Lower lobe of right lung (tissue), 2 donors: ENCODE data around the gene FHOD1. TPM values are rescaled to one million over a fixed set of nuclear protein-coding genes. Genes with fewer than 3 reads are reported as not detected.
A peak's percentile ranks its signal among the peaks of the same experiment; 100 is the strongest.

ENCODE experiments used
- ATAC-seq, 2 donors: fragments of 200-7000 bp; cut with Tn5 transposase; one replicate each; pipeline ENCODE4 v1.9.1; 2020 to 2022; ENCODE audit warnings: mild to moderate bottlenecking in 2 of 2, moderate library complexity in 2 of 2
- DNase-seq: peaks from one replicate; pipeline ENCODE4 v3.0.0-alpha.2; 2020
- H3K27ac ChIP-seq: fragments of 200-600 bp; one replicate; pipeline ENCODE4 v1.8.0; 2022
- H3K27me3 ChIP-seq: fragments of 200-600 bp; one replicate; pipeline ENCODE4 v1.8.0; 2022; ENCODE audit warnings: low read depth
- H3K36me3 ChIP-seq: fragments of 200-600 bp; one replicate; pipeline ENCODE4 v1.8.0; 2022; ENCODE audit warnings: mild to moderate bottlenecking
- H3K4me1 ChIP-seq: fragments of 200-600 bp; one replicate; pipeline ENCODE4 v1.8.0; 2022
- H3K4me3 ChIP-seq: fragments of 200-600 bp; one replicate; pipeline ENCODE4 v1.8.0; 2022; ENCODE audit warnings: mild to moderate bottlenecking
- H3K9me3 ChIP-seq: fragments of 200-600 bp; one replicate; pipeline ENCODE4 v1.8.0; 2022
- CTCF ChIP-seq: fragments of 200-600 bp; IDR thresholded peaks from one replicate; pipeline ENCODE4 v1.8.0; 2022; ENCODE audit warnings: antibody characterized with exemption, mild to moderate bottlenecking
- intact Hi-C: fragments of 100-400 bp; cut with DNase I; formaldehyde crosslinking; loops from one replicate; pipeline ENCODE4 v1.11.0; 2022
- total RNA-seq: library from RNA; stranded (reverse); fragmentation: NEBNext Ultra II Directional; extraction: Animal tissue kit (Norgen Biotek cat#: 25700); gene quantifications from one replicate; pipeline ENCODE4 v1.2.1, GENCODE V29; 2021
- donor health status: DM: no; HTN: yes; CAD: no; lungs with severe emphysema.

Gene FHOD1
- total RNA-seq, 1 donor from 2014 or later: 67.7 TPM

- no peak overlapping the region for H3K4me3 ChIP-seq
- H3K27ac ChIP-seq: no peak overlapping the region
- no peaks in the 10 kb centered on the region for H3K27me3 ChIP-seq
- ATAC-seq (no peak), DNase-seq (peak; percentile 1)
- H3K36me3 ChIP-seq: peaks cover 12% of the 10 kb centered on the region
- peaks cover 13% of the 10 kb centered on the region for H3K4me1 ChIP-seq
- intact Hi-C loops: no loop called here
- no peak for TF ChIP-seq CTCF
- no peaks in the 10 kb centered on the region for H3K9me3 ChIP-seq
These were observed 36.0 kb upstream of the FHOD1 start for GRCh38 chr16:67283039-67283825.

GRCh38 chr16:67282447-67282805 lies 35.1 kb upstream of the FHOD1 start:
- Histone ChIP-seq H3K27ac (no peak overlapping the region), H3K4me1 (peaks cover 20% of the 10 kb centered on the region), H3K27me3 (no peaks in the 10 kb centered on the region), H3K36me3 (peaks cover 12% of the 10 kb centered on the region), H3K4me3 (no peak overlapping the region), H3K9me3 (no peaks in the 10 kb centered on the region)
- intact Hi-C loops: no loop called here
- no peak for TF ChIP-seq CTCF
- no peak for ATAC-seq
- DNase-seq: no peak

GRCh38 chr16:67281536-67282446 lies 34.5 kb upstream of the FHOD1 start:
- DNase-seq: no peak
- intact Hi-C loops: no loop called here
- no peaks in the 10 kb centered on the region for H3K9me3 ChIP-seq
- ATAC-seq: no peak
- no peaks in the 10 kb centered on the region for H3K27me3 ChIP-seq
- peaks cover 12% of the 10 kb centered on the region for H3K36me3 ChIP-seq
- peaks cover 21% of the 10 kb centered on the region for H3K4me1 ChIP-seq
- no peak overlapping the region for H3K27ac ChIP-seq
- H3K4me3 ChIP-seq: no peak overlapping the region
- no peak for TF ChIP-seq CTCF

- no peaks in the 10 kb centered on the region for H3K9me3 ChIP-seq
- no peak for TF ChIP-seq CTCF
- intact Hi-C loops: no loop called here
- no peaks in the 10 kb centered on the region for H3K27me3 ChIP-seq
- no peak for DNase-seq
- H3K4me3 ChIP-seq: peak overlapping the region; percentile 76
- peaks cover 4% of the 10 kb centered on the region for H3K36me3 ChIP-seq
- H3K27ac ChIP-seq: peak overlapping the region; percentile 2
- H3K4me1 ChIP-seq: peaks cover 21% of the 10 kb centered on the region
- ATAC-seq: no peak
These were observed 33.1 kb upstream of the FHOD1 start for GRCh38 chr16:67280090-67281015.
